K562 (cell line): ENCODE results near the gene LRFN3. TPM values are rescaled to one million over a fixed set of nuclear protein-coding genes. Genes with fewer than 3 reads are reported as not detected.

Experiments
- CXXC5 ChIP-seq: fragments of 250-450 bp; sonication (Bioruptor Pico); IDR thresholded peaks from 2 replicates; pipeline ENCODE4 v1.8.0; 2022; ENCODE audit warnings: inconsistent platforms, mild to moderate bottlenecking, moderate library complexity
- ERF ChIP-seq: fragments of 450-650 bp; formaldehyde crosslinking; IDR thresholded peaks from 2 replicates; pipeline ENCODE4 v1.4.0; 2020; ENCODE audit warnings: mild to moderate bottlenecking, mixed read lengths
- GATAD2A ChIP-seq: fragments of 450-650 bp; IDR thresholded peaks from 2 replicates; pipeline ENCODE4 v1.6.1; 2017
- HDAC3 ChIP-seq: fragments of 450-650 bp; IDR thresholded peaks from 2 replicates; pipeline ENCODE4 v1.6.1; 2018; ENCODE audit warnings: borderline replicate concordance, mild to moderate bottlenecking, moderate library complexity; ENCODE audit not compliant: partially characterized antibody
- HDAC8 ChIP-seq: fragments of 450-650 bp; IDR thresholded peaks from 2 replicates; pipeline ENCODE4 v1.6.1; 2016; ENCODE audit warnings: mild to moderate bottlenecking, missing genetic modification characterization, moderate library complexity, missing compliant biosample characterization
- KLF6 ChIP-seq: fragments of 250-450 bp; sonication (Bioruptor Pico); IDR thresholded peaks from 2 replicates; pipeline ENCODE4 v1.4.0; 2020; ENCODE audit warnings: mild to moderate bottlenecking, moderate library complexity, borderline replicate concordance
- MXI1 ChIP-seq: IDR thresholded peaks from 2 replicates; pipeline ENCODE4 v1.6.1; 2011; ENCODE audit warnings: low read depth, mild to moderate bottlenecking, improper control_type of control experiment, low read length
- NRF1 ChIP-seq, 2 experiments: fragments of 450-650 bp; IDR thresholded peaks in 1 of 2; conservative IDR thresholded peaks in 1 of 2; 2 replicates each; pipeline ENCODE4 v1.6.1; 2014; ENCODE audit warnings: mild to moderate bottlenecking in 2 of 2
- POLR2A ChIP-seq: fragments of 450-650 bp; conservative IDR thresholded peaks from 2 replicates; pipeline ENCODE4 v1.6.1; 2016
- RFX1 ChIP-seq: fragments of 450-650 bp; IDR thresholded peaks from 2 replicates; pipeline ENCODE4 v1.6.1; 2016; ENCODE audit warnings: mild to moderate bottlenecking, moderate library complexity
- SETDB1 ChIP-seq: IDR thresholded peaks from one replicate; pipeline ENCODE4 v1.6.1; 2012; ENCODE audit warnings: low read length, control low read depth, inconsistent platforms
- SP1 ChIP-seq: sonication (generic); formaldehyde crosslinking; IDR thresholded peaks from 2 replicates; pipeline ENCODE4 v1.8.1; 2022; ENCODE audit warnings: mild to moderate bottlenecking, missing genetic modification reagents
- TEAD1 ChIP-seq, 2 experiments: fragments of 450-650 bp in 1 of 2; sonication (generic) in 1 of 2; formaldehyde crosslinking; IDR thresholded peaks; 2 replicates each; pipeline versions ENCODE4 v1.4.0 to v1.8.0; 2020 to 2022; ENCODE audit warnings: mild to moderate bottlenecking in 2 of 2, missing genetic modification reagents in 1 of 2
- TRIM24 ChIP-seq, 2 experiments: fragments of 450-650 bp; IDR thresholded peaks; 2 replicates each; pipeline ENCODE4 v1.6.1; 2016
- ZBED1 ChIP-seq: IDR thresholded peaks from 2 replicates; pipeline ENCODE4 v1.6.1; 2014
- ZNF124 ChIP-seq: sonication (generic); formaldehyde crosslinking; IDR thresholded peaks from 2 replicates; pipeline ENCODE4 v1.8.1; 2022; ENCODE audit warnings: missing genetic modification reagents
- ZNF140 ChIP-seq: fragments of 250-450 bp; sonication (Bioruptor Pico); IDR thresholded peaks from 2 replicates; pipeline ENCODE4 v1.8.0; 2021; ENCODE audit warnings: moderate library complexity, mild to moderate bottlenecking, inconsistent platforms
- ZNF197 ChIP-seq: fragments of 200-800 bp; sonication (Bioruptor generic); IDR thresholded peaks from 2 replicates; pipeline ENCODE4 v1.6.1; 2016; ENCODE audit warnings: low read depth, missing genetic modification characterization, missing compliant biosample characterization
- ZNF24 ChIP-seq: fragments of 450-650 bp; IDR thresholded peaks from 2 replicates; pipeline ENCODE4 v1.6.1; 2016
- ZNF408 ChIP-seq: fragments of 250-450 bp; sonication (Bioruptor Pico); IDR thresholded peaks from 2 replicates; pipeline ENCODE4 v1.4.0; 2020; ENCODE audit warnings: low read depth, mild to moderate bottlenecking, moderate library complexity
- polyA plus RNA-seq, 8 experiments: library from polyadenylated mRNA; depleted of rRNA in 4 of 8; stranded (reverse) in 5 of 8; unstranded in 3 of 8; fragments of >200 nt; fragmentation: Nextera tagmentation in 2 of 8; fragmentation: Illumina TruSeq in 1 of 8; extraction: Ambion mirVana in 2 of 8; extraction: Trizol in 1 of 8; gene quantifications; 2 replicates each; pipeline versions ENCODE4 v1.2.1 to v1.2.3, GENCODE V29; 2011 to 2014; ENCODE audit warnings: inconsistent platforms in 1 of 8, missing spikeins in 1 of 8
- total RNA-seq, 7 experiments: library from RNA; depleted of rRNA in 6 of 7; stranded (reverse); fragments of >200 nt in 6 of 7; fragmentation: Illumina TruSeq in 2 of 7; extraction: Trizol in 2 of 7; gene quantifications; 2 replicates each; pipeline versions ENCODE4 v1.2.1 to v1.2.3, GENCODE V29; 2011 to 2021; ENCODE audit warnings: low replicate concordance in 1 of 7
- TF ChIP-seq, protein P1 (sequence below), 3 experiments: IDR thresholded peaks in 2 of 3; conservative IDR thresholded peaks in 1 of 3; 2 replicates each; pipeline ENCODE4 v1.5.1; 2011 to 2012; ENCODE audit warnings: low read length in 3 of 3, mild to moderate bottlenecking in 3 of 3, control low read depth in 2 of 3, improper control_type of control experiment in 1 of 3, inconsistent platforms in 1 of 3, low read depth in 1 of 3, mixed read lengths in 1 of 3, moderate library complexity in 1 of 3; ENCODE audit not compliant: insufficient read depth in 2 of 3
- TF ChIP-seq, protein P2 (sequence below): sonication (generic); formaldehyde crosslinking; IDR thresholded peaks from 2 replicates; pipeline ENCODE4 v1.8.0; 2022; ENCODE audit warnings: missing genetic modification reagents, mild to moderate bottlenecking, borderline replicate concordance
- TF ChIP-seq, protein P3 (sequence below): sonication (generic); formaldehyde crosslinking; IDR thresholded peaks from 2 replicates; pipeline ENCODE4 v1.8.0; 2022; ENCODE audit warnings: mild to moderate bottlenecking, missing genetic modification reagents
- TF ChIP-seq, protein P4 (sequence below), 2 experiments: fragments of 450-650 bp in 1 of 2; sonication (generic) in 1 of 2; formaldehyde crosslinking in 1 of 2; IDR thresholded peaks in 1 of 2; conservative IDR thresholded peaks in 1 of 2; 2 replicates each; pipeline versions ENCODE4 v1.6.1 to v1.8.1; 2016 to 2023; ENCODE audit warnings: mild to moderate bottlenecking in 2 of 2, moderate library complexity in 2 of 2, inconsistent platforms in 1 of 2, missing genetic modification reagents in 1 of 2

LRFN3 gene
- total and polyA plus RNA-seq, 9 of the 15 experiments (the other 6 are each of a cell fraction or from before 2014, with no cell fraction given) = 0.03 to 0.12 (median 0.11) TPM; not detected in 6

GRCh38 chr19:35908973-35909683, 27.0 kb upstream of the LRFN3 start (continued):
- TF ChIP-seq, protein P1, sequence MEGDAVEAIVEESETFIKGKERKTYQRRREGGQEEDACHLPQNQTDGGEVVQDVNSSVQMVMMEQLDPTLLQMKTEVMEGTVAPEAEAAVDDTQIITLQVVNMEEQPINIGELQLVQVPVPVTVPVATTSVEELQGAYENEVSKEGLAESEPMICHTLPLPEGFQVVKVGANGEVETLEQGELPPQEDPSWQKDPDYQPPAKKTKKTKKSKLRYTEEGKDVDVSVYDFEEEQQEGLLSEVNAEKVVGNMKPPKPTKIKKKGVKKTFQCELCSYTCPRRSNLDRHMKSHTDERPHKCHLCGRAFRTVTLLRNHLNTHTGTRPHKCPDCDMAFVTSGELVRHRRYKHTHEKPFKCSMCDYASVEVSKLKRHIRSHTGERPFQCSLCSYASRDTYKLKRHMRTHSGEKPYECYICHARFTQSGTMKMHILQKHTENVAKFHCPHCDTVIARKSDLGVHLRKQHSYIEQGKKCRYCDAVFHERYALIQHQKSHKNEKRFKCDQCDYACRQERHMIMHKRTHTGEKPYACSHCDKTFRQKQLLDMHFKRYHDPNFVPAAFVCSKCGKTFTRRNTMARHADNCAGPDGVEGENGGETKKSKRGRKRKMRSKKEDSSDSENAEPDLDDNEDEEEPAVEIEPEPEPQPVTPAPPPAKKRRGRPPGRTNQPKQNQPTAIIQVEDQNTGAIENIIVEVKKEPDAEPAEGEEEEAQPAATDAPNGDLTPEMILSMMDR (IDR thresholded peaks at IDR 0.05 in 2 of 3, conservative IDR thresholded peaks at IDR 0.05 in 1 of 3; ENCODE audit: insufficient read depth in 2 of 3, low read depth in 1 of 3, low read length in 3 of 3) = no peak
- TF ChIP-seq NRF1 (conservative IDR thresholded peaks at IDR 0.05 in 1 of 2, IDR thresholded peaks at IDR 0.05 in 1 of 2) (0 out of 4 replicates have a peak, but pooled peaks of 1 of the 2 experiments have one; percentile 11), HDAC3 (no peak), MXI1 (no peak), CXXC5 (CRISPR knock-in tag) (no peak), KLF6 (CRISPR knock-in tag) (no peak), SP1 (CRISPR knock-in tag) (0 out of 2 replicates have a peak, but pooled peaks have one; percentile 35), TEAD1 (CRISPR knock-in tag; IDR thresholded peaks at IDR 0.05) (peak in 1 of 2 experiments; percentile 44; a peak in 1 of 4 replicates), POLR2A (no peak), ZBED1 (no peak), ZNF24 (no peak), TRIM24 (IDR thresholded peaks at IDR 0.05) (0 out of 4 replicates have a peak, but pooled peaks of 1 of the 2 experiments have one; percentile 24), ZNF408 (no peak), ERF (no peak), ZNF197 (0 out of 2 replicates have a peak, but pooled peaks have one; percentile 42), SETDB1 (no peak), RFX1 (no peak), ZNF124 (CRISPR knock-in tag) (no peak), ZNF140 (no peak), GATAD2A (no peak; the same call in 1 of the 2 replicates), HDAC8 (tag) (no peak)
- TF ChIP-seq, protein P2, sequence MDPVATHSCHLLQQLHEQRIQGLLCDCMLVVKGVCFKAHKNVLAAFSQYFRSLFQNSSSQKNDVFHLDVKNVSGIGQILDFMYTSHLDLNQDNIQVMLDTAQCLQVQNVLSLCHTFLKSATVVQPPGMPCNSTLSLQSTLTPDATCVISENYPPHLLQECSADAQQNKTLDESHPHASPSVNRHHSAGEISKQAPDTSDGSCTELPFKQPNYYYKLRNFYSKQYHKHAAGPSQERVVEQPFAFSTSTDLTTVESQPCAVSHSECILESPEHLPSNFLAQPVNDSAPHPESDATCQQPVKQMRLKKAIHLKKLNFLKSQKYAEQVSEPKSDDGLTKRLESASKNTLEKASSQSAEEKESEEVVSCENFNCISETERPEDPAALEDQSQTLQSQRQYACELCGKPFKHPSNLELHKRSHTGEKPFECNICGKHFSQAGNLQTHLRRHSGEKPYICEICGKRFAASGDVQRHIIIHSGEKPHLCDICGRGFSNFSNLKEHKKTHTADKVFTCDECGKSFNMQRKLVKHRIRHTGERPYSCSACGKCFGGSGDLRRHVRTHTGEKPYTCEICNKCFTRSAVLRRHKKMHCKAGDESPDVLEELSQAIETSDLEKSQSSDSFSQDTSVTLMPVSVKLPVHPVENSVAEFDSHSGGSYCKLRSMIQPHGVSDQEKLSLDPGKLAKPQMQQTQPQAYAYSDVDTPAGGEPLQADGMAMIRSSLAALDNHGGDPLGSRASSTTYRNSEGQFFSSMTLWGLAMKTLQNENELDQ (CRISPR knock-in tag) = no peak
- TF ChIP-seq, protein P3, sequence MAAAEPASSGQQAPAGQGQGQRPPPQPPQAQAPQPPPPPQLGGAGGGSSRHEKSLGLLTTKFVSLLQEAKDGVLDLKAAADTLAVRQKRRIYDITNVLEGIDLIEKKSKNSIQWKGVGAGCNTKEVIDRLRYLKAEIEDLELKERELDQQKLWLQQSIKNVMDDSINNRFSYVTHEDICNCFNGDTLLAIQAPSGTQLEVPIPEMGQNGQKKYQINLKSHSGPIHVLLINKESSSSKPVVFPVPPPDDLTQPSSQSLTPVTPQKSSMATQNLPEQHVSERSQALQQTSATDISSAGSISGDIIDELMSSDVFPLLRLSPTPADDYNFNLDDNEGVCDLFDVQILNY (CRISPR knock-in tag) = no peak
- TF ChIP-seq, protein P4, sequence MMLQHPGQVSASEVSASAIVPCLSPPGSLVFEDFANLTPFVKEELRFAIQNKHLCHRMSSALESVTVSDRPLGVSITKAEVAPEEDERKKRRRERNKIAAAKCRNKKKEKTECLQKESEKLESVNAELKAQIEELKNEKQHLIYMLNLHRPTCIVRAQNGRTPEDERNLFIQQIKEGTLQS (IDR thresholded peaks at IDR 0.05) = no peak
- TF ChIP-seq, protein P4 (CRISPR knock-in tag; conservative IDR thresholded peaks at IDR 0.05) = 0 out of 2 replicates have a peak, but pooled peaks have one; percentile 32
